Dermis blood vessel endothelial cell (primary cell): ENCODE data around the gene DDX5. TPM values are rescaled to one million over a fixed set of nuclear protein-coding genes. Genes with fewer than 3 reads are reported as not detected.
"Not testable (repeated sequence)": the region's sequence is repeated elsewhere in the genome, so short reads cannot be mapped to it uniquely, and the experiment has no call there.

Source experiments
- DNase-seq: peaks from one replicate; pipeline ENCODE4 v3.0.0; 2010
- total RNA-seq: library from RNA; depleted of rRNA; stranded (reverse); fragments of >200 nt; gene quantifications from 2 replicates; pipeline ENCODE4 v1.2.3, GENCODE V29; 2014

The DDX5 gene
- total RNA-seq, 1 donor from 2014 or later, result 520 TPM

DNA sequence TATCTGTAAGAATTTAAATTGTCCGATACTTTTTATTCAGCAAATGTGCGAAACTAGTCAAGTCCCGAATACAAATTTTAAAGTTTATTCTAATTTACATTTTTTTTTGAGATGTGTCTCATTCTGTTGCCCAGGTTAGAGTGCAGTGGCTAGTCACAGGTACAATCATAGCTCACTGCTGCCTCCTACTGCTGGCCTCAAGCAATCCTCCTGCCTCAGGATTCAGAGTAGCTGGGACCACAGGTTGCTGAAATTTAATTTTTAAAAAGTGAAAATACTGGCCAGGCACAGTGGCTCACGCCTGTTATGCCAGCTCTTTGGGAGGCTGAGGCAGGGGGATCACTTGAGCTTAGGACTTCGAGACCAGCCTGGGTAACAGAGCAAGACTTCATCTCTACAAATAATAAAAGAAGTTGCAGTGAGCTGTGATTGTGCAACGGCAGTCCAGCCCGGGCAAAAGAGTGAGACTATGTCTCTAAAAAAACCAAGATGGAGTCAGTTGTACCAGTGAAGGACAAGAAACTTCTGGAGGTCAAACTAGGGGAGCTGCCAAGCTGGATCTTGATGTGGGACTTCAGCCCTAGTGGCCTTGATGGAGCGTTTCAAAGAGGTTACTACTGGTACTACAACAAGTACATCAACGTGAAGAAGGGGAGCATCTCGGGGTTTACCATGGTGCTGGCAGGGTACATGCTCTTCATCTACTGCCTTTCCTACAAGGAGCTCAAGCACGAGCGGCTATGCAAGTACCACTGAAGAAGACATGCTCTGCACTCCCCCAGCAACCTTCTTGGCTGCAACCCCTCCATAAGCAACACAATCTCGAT, 14.8 kb downstream of the DDX5 start:
- DNase-seq, result peak; percentile 82

- DNase-seq, result no peak
These were observed 17.8 kb downstream of the DDX5 start for GRCh38 chr17:64488301-64488700.

- DNase-seq, result no peak
These were observed 21.7 kb downstream of the DDX5 start for GRCh38 chr17:64484380-64484779.

DNA sequence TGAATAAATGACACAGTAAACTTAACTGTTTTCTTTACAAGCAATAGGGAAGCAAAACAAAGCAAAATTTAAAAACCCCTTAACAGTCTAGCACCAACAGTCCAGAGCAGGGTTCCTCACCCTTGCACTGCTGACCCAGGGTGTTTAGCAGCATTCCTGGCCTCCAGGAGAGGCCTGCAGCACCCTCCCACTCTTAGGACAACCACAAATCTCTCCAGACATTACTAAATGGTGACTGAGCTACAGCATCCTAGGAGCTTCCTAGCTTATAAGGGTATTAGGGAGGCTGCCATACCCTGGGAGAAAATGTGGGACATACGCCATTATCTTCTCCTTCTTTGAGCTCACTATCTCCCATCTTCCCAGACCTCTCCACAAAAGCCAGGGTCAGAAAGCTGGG, 25.1 kb downstream of the DDX5 start:
- no peak for DNase-seq

- no peak for DNase-seq
These were observed 28.2 kb downstream of the DDX5 start for GRCh38 chr17:64477849-64478248.

DNA sequence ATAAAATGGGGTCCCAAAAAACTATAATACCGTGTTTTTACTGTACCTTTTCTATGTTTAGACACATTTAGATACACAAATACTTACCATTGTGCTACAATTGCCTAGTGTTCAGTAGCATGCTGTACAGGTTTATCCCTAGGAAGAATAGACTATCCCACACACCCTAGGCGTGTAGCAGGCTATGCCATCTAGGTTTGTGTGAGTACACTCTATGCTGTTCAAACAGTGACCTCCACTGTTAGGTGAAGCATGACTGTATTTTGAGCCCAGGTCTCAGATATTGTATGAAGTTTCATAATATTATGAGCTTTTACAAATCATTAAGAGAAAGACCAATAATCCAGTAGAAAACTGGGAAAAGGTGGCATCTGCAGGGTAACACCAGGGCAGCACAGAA, 33.5 kb downstream of the DDX5 start:
- DNase-seq, result no peak

- DNase-seq, result no peak
These were observed 34.6 kb downstream of the DDX5 start for GRCh38 chr17:64471440-64471839.

DNA sequence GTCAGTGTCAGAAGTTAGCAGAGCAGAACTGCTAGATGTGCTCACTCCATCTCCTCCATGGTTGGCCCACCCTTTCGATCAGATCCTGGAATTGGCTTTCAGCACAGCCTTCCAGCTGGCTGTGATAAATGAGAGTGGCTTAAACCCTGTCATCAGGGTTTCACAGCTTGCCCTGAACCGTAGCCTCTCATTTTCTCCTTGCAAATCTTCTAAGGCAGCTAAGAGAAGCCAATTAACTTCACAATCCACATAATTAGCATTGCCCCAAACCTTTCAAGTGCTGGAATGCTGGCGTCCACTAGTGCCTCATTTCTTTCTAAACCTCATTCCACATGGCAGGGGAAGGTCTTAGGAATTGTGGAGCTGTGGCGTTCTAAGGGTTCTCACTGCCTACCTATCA, 35.5 kb downstream of the DDX5 start:
- no peak for DNase-seq

- not testable (repeated sequence) for DNase-seq
These were observed 39.3 kb downstream of the DDX5 start for GRCh38 chr17:64466834-64467233.

GRCh38 chr17:64466019-64466735, 39.9 kb downstream of the DDX5 start:
- no peak for DNase-seq

DNA sequence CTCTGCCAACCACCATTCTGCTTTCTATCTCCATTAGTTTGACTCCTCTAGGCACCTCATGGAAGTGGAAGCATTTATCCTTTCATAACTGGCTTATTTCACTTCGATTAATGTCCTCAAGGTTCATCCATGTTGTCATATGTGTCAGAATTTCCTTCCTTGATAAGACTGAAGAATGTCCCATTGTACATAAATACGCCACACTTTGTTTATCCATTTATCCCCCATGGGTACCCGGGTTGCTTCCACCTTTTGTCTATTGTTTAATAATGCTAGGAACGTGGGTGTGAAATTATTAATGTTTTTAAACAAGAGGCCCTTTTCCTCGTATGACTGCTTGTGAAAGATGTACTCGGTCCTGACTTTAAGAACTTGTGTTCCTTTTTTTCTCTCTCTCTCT, 44.3 kb downstream of the DDX5 start:
- peak; percentile 74 for DNase-seq

GRCh38 chr17:64460955-64461354, 45.1 kb downstream of the DDX5 start:
- DNase-seq, result peak; percentile 66

- not testable (repeated sequence) for DNase-seq
These were observed 46.3 kb downstream of the DDX5 start for GRCh38 chr17:64459818-64460217.

DNA sequence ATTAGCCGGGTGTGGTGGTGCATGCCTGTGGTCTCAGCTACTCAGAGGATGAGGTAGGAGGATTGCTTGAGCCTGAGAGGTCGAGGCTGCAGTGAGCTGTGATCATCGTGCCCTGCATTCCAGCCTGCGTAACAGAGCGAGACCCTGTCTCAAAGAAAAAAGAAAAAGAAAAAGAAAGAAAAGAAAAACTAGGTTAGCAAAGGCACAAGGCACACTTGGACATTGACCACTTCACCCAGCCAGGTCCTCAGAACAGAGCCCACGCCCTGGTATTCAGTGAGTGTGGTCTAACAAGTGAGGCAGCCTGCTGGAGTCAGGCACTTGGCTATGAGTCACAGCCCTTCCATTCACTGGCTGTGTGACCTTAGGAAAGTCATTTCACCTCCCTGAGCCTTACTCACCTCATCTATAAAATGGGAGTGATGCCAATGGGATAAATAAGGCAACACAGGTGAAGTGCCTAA, 46.8 kb downstream of the DDX5 start:
- DNase-seq, result peak; percentile 56

- no peak for DNase-seq
These were observed 47.3 kb downstream of the DDX5 start for GRCh38 chr17:64458756-64459155.

- DNase-seq, result no peak
These were observed 48.9 kb downstream of the DDX5 start for GRCh38 chr17:64457156-64457555.

GRCh38 chr17:64455993-64456885, 49.9 kb downstream of the DDX5 start:
- DNase-seq, result peak; percentile 44

- DNase-seq, result no peak
These were observed 56.5 kb downstream of the DDX5 start for GRCh38 chr17:64449545-64449944.

- peak; percentile 85 for DNase-seq
These were observed 57.2 kb downstream of the DDX5 start, which contains the start of gene MILR1 for GRCh38 chr17:64448665-64449512. TSS of gene MILR1 (plus strand) at chr17:64449115. CDS start at chr17:64449169, 54 bp downstream.
